GM18868 (cell line): ENCODE results near the gene ELOVL6.
"Not testable (repeated sequence)": the region's sequence is repeated elsewhere in the genome, so short reads cannot be mapped to it uniquely, and the experiment has no call there.

Source experiments
- ATAC-seq: cut with Tn5 transposase; IDR thresholded peaks from one replicate; pipeline ENCODE4 v1.9.1; 2021; ENCODE audit warnings: mild to moderate bottlenecking, moderate library complexity; ENCODE audit not compliant: unreplicated experiment

ELOVL6 gene

GRCh38 chr4:110085131-110085530 lies 113.3 kb downstream of the ELOVL6 start:
- peak; percentile 40 for ATAC-seq

GRCh38 chr4:110084154-110084553 lies 114.3 kb downstream of the ELOVL6 start:
- ATAC-seq = no peak

- not testable (repeated sequence) for ATAC-seq
These were observed 120.3 kb downstream of the ELOVL6 start for GRCh38 chr4:110078148-110078547.

- ATAC-seq = not testable (repeated sequence)
These were observed 121.6 kb downstream of the ELOVL6 start for GRCh38 chr4:110076828-110077227.

- no peak for ATAC-seq
These were observed 122.5 kb downstream of the ELOVL6 start for GRCh38 chr4:110075891-110076290.

- no peak for ATAC-seq
These were observed 123.2 kb downstream of the ELOVL6 start for GRCh38 chr4:110075083-110075738.

GRCh38 chr4:110074570-110074969 lies 123.8 kb downstream of the ELOVL6 start:
- ATAC-seq = no peak

GRCh38 chr4:110073053-110073845 lies 125.2 kb downstream of the ELOVL6 start:
- ATAC-seq = no peak

- no peak for ATAC-seq
These were observed 126.9 kb downstream of the ELOVL6 start for GRCh38 chr4:110071466-110071865.

GRCh38 chr4:110068248-110068647 lies 130.2 kb downstream of the ELOVL6 start:
- ATAC-seq = no peak

- ATAC-seq = no peak
These were observed 133.5 kb downstream of the ELOVL6 start for GRCh38 chr4:110064934-110065333.

GRCh38 chr4:110064295-110064694 lies 134.1 kb downstream of the ELOVL6 start:
- ATAC-seq = no peak

GRCh38 chr4:110062166-110062565 lies 136.2 kb downstream of the ELOVL6 start:
- ATAC-seq = no peak

- ATAC-seq = no peak
These were observed 137.3 kb downstream of the ELOVL6 start for GRCh38 chr4:110061076-110061475.

GRCh38 chr4:110059556-110060191 lies 138.7 kb downstream of the ELOVL6 start:
- ATAC-seq = peak; percentile 74

GRCh38 chr4:110058677-110059076 lies 139.7 kb downstream of the ELOVL6 start:
- no peak for ATAC-seq

- ATAC-seq = peak; percentile 92
These were observed 143.2 kb downstream of the ELOVL6 start for GRCh38 chr4:110055158-110055768.

GRCh38 chr4:110049951-110050925 lies 148.2 kb downstream of the ELOVL6 start:
- ATAC-seq = peak; percentile 79

- ATAC-seq = no peak
These were observed 151.8 kb downstream of the ELOVL6 start for GRCh38 chr4:110046588-110047049.
